Effector CD4-positive, alpha-beta T cell (primary cell): Measurements from ENCODE around the gene SEL1L.
"Not testable (repeated sequence)": the region's sequence is repeated elsewhere in the genome, so short reads cannot be mapped to it uniquely, and the experiment has no call there.

ENCODE experiments used
- DNase-seq: peaks from one replicate; pipeline ENCODE4 v3.0.0-alpha.2; 2020

Gene SEL1L

GRCh38 chr14:81446279-81447007, 87.2 kb downstream of the SEL1L start:
- DNase-seq: no peak

GRCh38 chr14:81441626-81442134, 92.0 kb downstream of the SEL1L start:
- DNase-seq: no peak

GRCh38 chr14:81440041-81440440, 93.6 kb downstream of the SEL1L start:
- DNase-seq: no peak

GRCh38 chr14:81437244-81437643, 96.4 kb downstream of the SEL1L start:
- no peak for DNase-seq

- DNase-seq: no peak
Observed at GRCh38 chr14:81436296-81437138, 97.1 kb downstream of the SEL1L start.

- no peak for DNase-seq
Observed at GRCh38 chr14:81435391-81436295, 98.0 kb downstream of the SEL1L start.

- DNase-seq: no peak
Observed at GRCh38 chr14:81435048-81435390, 98.6 kb downstream of the SEL1L start.

- DNase-seq: no peak
Observed at GRCh38 chr14:81434230-81434629, 99.4 kb downstream of the SEL1L start.

- no peak for DNase-seq
Observed at GRCh38 chr14:81433378-81433777, 100.3 kb downstream of the SEL1L start.

GRCh38 chr14:81432219-81432661, 101.4 kb downstream of the SEL1L start:
- DNase-seq: no peak

- no peak for DNase-seq
Observed at GRCh38 chr14:81430235-81430634, 103.4 kb downstream of the SEL1L start.

GRCh38 chr14:81429749-81430148, 103.9 kb downstream of the SEL1L start:
- DNase-seq: not testable (repeated sequence)

- DNase-seq: no peak
Observed at GRCh38 chr14:81429028-81429427, 104.6 kb downstream of the SEL1L start.

GRCh38 chr14:81427348-81428058, 106.2 kb downstream of the SEL1L start:
- DNase-seq: no peak

- DNase-seq: no peak
Observed at GRCh38 chr14:81423504-81423903, 110.1 kb downstream of the SEL1L start.
